HEK293T (cell line): Measurements from ENCODE around the gene JARID2.
A peak's percentile ranks its signal among the peaks of the same experiment; 100 is the strongest.

Source experiments
- CTCF ChIA-PET: fragments of 350-600 bp; formaldehyde crosslinking; extraction: SDS; loops from one replicate; lab custom pipeline; 2021; ENCODE audit warnings: antibody characterized with exemption, inconsistent platforms; lab: Yijun Ruan, JAX
- POLR2A ChIA-PET: fragments of 350-600 bp; formaldehyde crosslinking; extraction: SDS; loops from one replicate; lab custom pipeline; 2020; ENCODE audit warnings: antibody characterized with exemption, inconsistent platforms; lab: Yijun Ruan, JAX
- DNase-seq: peaks from one replicate; pipeline ENCODE4 v3.0.0; 2012; ENCODE audit warnings: mixed read lengths; ENCODE audit errors: extremely low spot score
- ARNT ChIP-seq: fragments of 450-650 bp; IDR thresholded peaks from 2 replicates; pipeline ENCODE4 v1.6.1; 2017; ENCODE audit warnings: mild to moderate bottlenecking
- BHLHE40 ChIP-seq: fragments of 450-650 bp; IDR thresholded peaks from 2 replicates; pipeline ENCODE4 v1.6.1; 2016; ENCODE audit warnings: mild to moderate bottlenecking, moderate library complexity, borderline replicate concordance
- CTBP1 ChIP-seq: fragments of 450-650 bp; IDR thresholded peaks from 2 replicates; pipeline ENCODE4 v1.6.1; 2016; ENCODE audit warnings: borderline replicate concordance
- ELF4 ChIP-seq: fragments of 450-650 bp; IDR thresholded peaks from 2 replicates; pipeline ENCODE4 v1.6.1; 2017; ENCODE audit warnings: antibody characterized with exemption
- FOXA1 ChIP-seq: fragments of 450-650 bp; IDR thresholded peaks from 2 replicates; pipeline ENCODE4 v1.6.1; 2016; ENCODE audit warnings: mild to moderate bottlenecking
- FOXK2 ChIP-seq: fragments of 450-650 bp; IDR thresholded peaks from 2 replicates; pipeline ENCODE4 v1.6.1; 2016; ENCODE audit warnings: mild to moderate bottlenecking
- FOXM1 ChIP-seq: fragments of 450-650 bp; IDR thresholded peaks from 2 replicates; pipeline ENCODE4 v1.6.1; 2017; ENCODE audit warnings: mild to moderate bottlenecking, borderline replicate concordance
- HDGF ChIP-seq: fragments of 450-650 bp; IDR thresholded peaks from 2 replicates; pipeline ENCODE4 v1.6.1; 2017; ENCODE audit warnings: antibody characterized with exemption, borderline replicate concordance
- L3MBTL2 ChIP-seq: fragments of 450-650 bp; conservative IDR thresholded peaks from 2 replicates; pipeline ENCODE4 v1.6.1; 2016; ENCODE audit warnings: mild to moderate bottlenecking
- LEF1 ChIP-seq: fragments of 450-650 bp; IDR thresholded peaks from 2 replicates; pipeline ENCODE4 v1.6.1; 2017; ENCODE audit warnings: mild to moderate bottlenecking, borderline replicate concordance
- NFRKB ChIP-seq: fragments of 450-650 bp; IDR thresholded peaks from 2 replicates; pipeline ENCODE4 v1.6.1; 2016; ENCODE audit warnings: mild to moderate bottlenecking, moderate library complexity
- PKNOX1 ChIP-seq: fragments of 450-650 bp; IDR thresholded peaks from 2 replicates; pipeline ENCODE4 v1.6.1; 2016
- SP1 ChIP-seq: fragments of 450-650 bp; IDR thresholded peaks from 2 replicates; pipeline ENCODE4 v1.6.1; 2017
- SUZ12 ChIP-seq: fragments of 450-650 bp; IDR thresholded peaks from 2 replicates; pipeline ENCODE4 v1.6.1; 2016; ENCODE audit warnings: mild to moderate bottlenecking
- TARDBP ChIP-seq: fragments of 450-650 bp; IDR thresholded peaks from 2 replicates; pipeline ENCODE4 v1.6.1; 2016
- ZNF384 ChIP-seq: fragments of 450-650 bp; IDR thresholded peaks from 2 replicates; pipeline ENCODE4 v1.6.1; 2016

Gene JARID2

GRCh38 chr6:15213838-15214400, 31.9 kb upstream of the JARID2 start:
- CTCF ChIA-PET = no interaction called here
- POLR2A ChIA-PET = no interaction called here

GRCh38 chr6:15218401-15218800, 27.5 kb upstream of the JARID2 start:
- TF ChIP-seq TARDBP = no peak
- TF ChIP-seq ELF4 = no peak
- no peak for TF ChIP-seq FOXM1
- TF ChIP-seq SP1 = no peak
- TF ChIP-seq FOXA1 = no peak
- no peak for TF ChIP-seq CTBP1
- no peak for TF ChIP-seq NFRKB
- TF ChIP-seq L3MBTL2 = no peak
- no peak for TF ChIP-seq FOXK2
- no peak for TF ChIP-seq BHLHE40
- DNase-seq = no peak
- CTCF ChIA-PET = no interaction called here
- POLR2A ChIA-PET = no interaction called here

More at GRCh38 chr6:15213838-15214400, 31.9 kb upstream of the JARID2 start:
- TF ChIP-seq ZNF384 (no peak), HDGF (no peak)
- no peak for DNase-seq

- ChIA-PET CTCF (no interaction called here), POLR2A (no interaction called here)
- no peak for DNase-seq
- no peak for TF ChIP-seq ARNT
- peak; percentile 15; the same call in 1 of the 2 replicates for TF ChIP-seq ZNF384
Observed at GRCh38 chr6:15220062-15220461, 25.8 kb upstream of the JARID2 start.

- ChIA-PET POLR2A (no interaction called here), CTCF (no interaction called here)
- DNase-seq = no peak
- TF ChIP-seq CTBP1 (no peak), FOXM1 (no peak), SUZ12 (no peak), FOXA1 (no peak), BHLHE40 (no peak), FOXK2 (no peak), LEF1 (no peak)
Observed at GRCh38 chr6:15227827-15228318, 18.0 kb upstream of the JARID2 start.

- ChIA-PET CTCF (interaction anchor here (0.7 kb wide), 1 partner anchor 73 kb away, joined by 5 read pairs; no protein-coding TSS in a partner anchor), POLR2A (no interaction called here)
- no peak for TF ChIP-seq CTBP1
- no peak for TF ChIP-seq ARNT
- TF ChIP-seq BHLHE40 = no peak
- TF ChIP-seq SUZ12 = no peak
- TF ChIP-seq FOXA1 = no peak
- TF ChIP-seq TARDBP = no peak
- no peak for TF ChIP-seq SP1
- TF ChIP-seq HDGF = no peak
- no peak for TF ChIP-seq FOXK2
- no peak for TF ChIP-seq FOXM1
- DNase-seq = no peak
Observed at GRCh38 chr6:15230827-15231226, 15.0 kb upstream of the JARID2 start.

GRCh38 chr6:15232836-15233510, 12.9 kb upstream of the JARID2 start:
- CTCF ChIA-PET = no interaction called here
- TF ChIP-seq ARNT = no peak
- TF ChIP-seq CTBP1 = no peak
- no peak for TF ChIP-seq SUZ12
- no peak for TF ChIP-seq FOXK2
- TF ChIP-seq LEF1 = no peak
- TF ChIP-seq L3MBTL2 = no peak
- no peak for TF ChIP-seq HDGF
- TF ChIP-seq ELF4 = no peak
- no peak for TF ChIP-seq TARDBP
- no peak for TF ChIP-seq FOXM1
- TF ChIP-seq NFRKB = no peak
- TF ChIP-seq SP1 = no peak
- TF ChIP-seq ZNF384 = no peak
- TF ChIP-seq PKNOX1 = no peak
- no peak for TF ChIP-seq FOXA1
- TF ChIP-seq BHLHE40 = no peak
- DNase-seq = no peak
- POLR2A ChIA-PET = no interaction called here

GRCh38 chr6:15234068-15234758, 11.7 kb upstream of the JARID2 start:
- POLR2A ChIA-PET = no interaction called here
- CTCF ChIA-PET = no interaction called here
- TF ChIP-seq FOXK2 (no peak), BHLHE40 (no peak), TARDBP (no peak), CTBP1 (no peak), HDGF (no peak), ELF4 (no peak), L3MBTL2 (no peak), FOXM1 (no peak), ZNF384 (no peak), PKNOX1 (no peak), SUZ12 (no peak), SP1 (no peak), LEF1 (no peak), ARNT (no peak), NFRKB (no peak), FOXA1 (no peak)
- DNase-seq = no peak
